Central memory CD8-positive, alpha-beta T cell (primary cell): ENCODE results near the gene CACNB2.

ENCODE experiments used
- ATAC-seq: fragments of 150-1000 bp; cut with Tn5 transposase; replicated peaks from 2 replicates; pipeline ENCODE4 v1.10.0; 2022; ENCODE audit warnings: mild to moderate bottlenecking, moderate FRiP score, moderate number of reproducible peaks; ENCODE audit not compliant: poor library complexity, severe bottlenecking; ENCODE audit errors: extremely low read depth
- DNase-seq, 2 donors: peaks; one replicate each; pipeline ENCODE4 v3.0.0; 2021; ENCODE audit warnings: low spot score in 2 of 2
- H3K27ac Mint-ChIP-seq: one replicate; pipeline ENCODE4 v1.8.0; 2022; ENCODE audit warnings: low read depth, mild to moderate bottlenecking, moderate library complexity, mixed read lengths
- H3K27me3 Mint-ChIP-seq: one replicate; pipeline ENCODE4 v1.8.0; 2022; ENCODE audit warnings: mixed read lengths
- H3K36me3 Mint-ChIP-seq: one replicate; pipeline ENCODE4 v1.8.0; 2022; ENCODE audit warnings: mild to moderate bottlenecking, moderate library complexity, mixed read lengths; ENCODE audit not compliant: insufficient read depth
- H3K4me1 Mint-ChIP-seq: one replicate; pipeline ENCODE4 v1.8.0; 2022; ENCODE audit warnings: mixed read lengths
- H3K4me3 Mint-ChIP-seq: one replicate; pipeline ENCODE4 v1.8.0; 2022; ENCODE audit warnings: mild to moderate bottlenecking, moderate library complexity, mixed read lengths
- H3K9me3 Mint-ChIP-seq: one replicate; pipeline ENCODE4 v1.8.0; 2022; ENCODE audit warnings: mixed read lengths

CACNB2 gene

DNA sequence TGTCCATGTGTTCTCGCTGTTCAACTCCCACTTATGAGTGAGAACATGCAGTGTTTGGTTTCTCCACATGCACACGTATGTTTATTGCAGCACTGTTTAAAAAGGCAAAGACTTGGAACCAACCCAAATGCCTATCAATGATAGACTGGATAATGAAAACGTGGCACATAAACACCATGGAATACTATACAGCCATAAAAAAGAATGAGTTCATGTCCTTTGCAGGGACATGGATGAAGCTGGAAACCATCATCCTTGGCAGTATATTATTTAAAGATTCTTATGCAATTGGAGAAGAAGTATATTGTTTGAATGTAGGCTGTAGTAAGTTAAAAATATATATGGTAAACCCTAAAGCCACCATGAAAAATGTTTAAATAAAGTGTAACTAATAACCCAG, 7.2 kb upstream of the CACNB2 start:
- H3K36me3 Mint-ChIP-seq = no peaks in the 10 kb centered on the region
- H3K27ac Mint-ChIP-seq = no peak overlapping the region
- no peaks in the 10 kb centered on the region for H3K9me3 Mint-ChIP-seq
- no peak overlapping the region for H3K4me3 Mint-ChIP-seq
- no peak for DNase-seq
- no peak for ATAC-seq
- no peaks in the 10 kb centered on the region for H3K27me3 Mint-ChIP-seq
- H3K4me1 Mint-ChIP-seq = no peaks in the 10 kb centered on the region

DNA sequence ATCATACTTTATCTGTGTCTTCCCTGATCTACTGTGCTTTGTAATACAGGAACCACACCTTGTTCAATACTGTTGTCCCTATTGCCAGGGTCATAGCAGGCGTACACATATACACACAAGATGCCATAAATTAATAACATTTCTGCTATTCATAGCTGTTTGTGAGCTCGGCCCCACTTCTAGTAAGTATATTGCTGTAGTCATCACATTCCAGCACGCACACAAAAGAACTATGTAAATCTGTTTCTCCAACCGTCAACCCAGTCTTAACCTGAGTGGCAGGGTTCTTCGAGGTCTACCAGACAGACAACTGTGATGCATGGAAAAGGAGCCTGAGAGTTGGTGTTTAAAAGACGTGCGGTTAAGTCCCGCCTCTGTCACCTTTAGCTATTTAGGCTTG, 5.7 kb upstream of the CACNB2 start:
- no peak for DNase-seq

DNA sequence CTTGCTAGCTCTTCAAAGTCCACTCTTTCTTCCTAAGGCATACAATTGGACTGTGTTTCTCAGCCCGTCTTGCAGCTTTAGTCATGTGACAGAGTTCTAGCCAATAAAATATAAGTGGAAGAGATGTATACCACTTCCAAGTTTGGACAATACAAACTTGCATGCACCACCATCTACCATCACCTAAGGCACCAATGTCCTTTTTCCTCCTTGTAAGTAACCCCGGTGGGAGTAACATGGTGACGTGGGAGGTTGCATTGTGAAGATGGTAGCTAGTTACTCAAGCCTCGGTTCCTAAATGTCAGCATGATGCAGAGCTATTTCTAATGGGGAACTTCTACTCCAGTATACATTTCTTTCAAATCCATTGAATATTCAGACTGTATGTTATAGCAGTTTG, 5.3 kb upstream of the CACNB2 start:
- H3K4me1 Mint-ChIP-seq = no peaks in the 10 kb centered on the region
- H3K4me3 Mint-ChIP-seq = no peak overlapping the region
- DNase-seq (no peak), ATAC-seq (no peak)
- no peaks in the 10 kb centered on the region for H3K27me3 Mint-ChIP-seq
- no peaks in the 10 kb centered on the region for H3K36me3 Mint-ChIP-seq
- H3K9me3 Mint-ChIP-seq = no peaks in the 10 kb centered on the region
- no peak overlapping the region for H3K27ac Mint-ChIP-seq

More for the DNA sequence above, 5.7 kb upstream of the CACNB2 start:
- Mint-ChIP-seq H3K9me3 (no peaks in the 10 kb centered on the region), H3K4me3 (no peak overlapping the region), H3K27ac (no peak overlapping the region), H3K27me3 (no peaks in the 10 kb centered on the region), H3K4me1 (no peaks in the 10 kb centered on the region), H3K36me3 (no peaks in the 10 kb centered on the region)
- ATAC-seq = no peak

DNA sequence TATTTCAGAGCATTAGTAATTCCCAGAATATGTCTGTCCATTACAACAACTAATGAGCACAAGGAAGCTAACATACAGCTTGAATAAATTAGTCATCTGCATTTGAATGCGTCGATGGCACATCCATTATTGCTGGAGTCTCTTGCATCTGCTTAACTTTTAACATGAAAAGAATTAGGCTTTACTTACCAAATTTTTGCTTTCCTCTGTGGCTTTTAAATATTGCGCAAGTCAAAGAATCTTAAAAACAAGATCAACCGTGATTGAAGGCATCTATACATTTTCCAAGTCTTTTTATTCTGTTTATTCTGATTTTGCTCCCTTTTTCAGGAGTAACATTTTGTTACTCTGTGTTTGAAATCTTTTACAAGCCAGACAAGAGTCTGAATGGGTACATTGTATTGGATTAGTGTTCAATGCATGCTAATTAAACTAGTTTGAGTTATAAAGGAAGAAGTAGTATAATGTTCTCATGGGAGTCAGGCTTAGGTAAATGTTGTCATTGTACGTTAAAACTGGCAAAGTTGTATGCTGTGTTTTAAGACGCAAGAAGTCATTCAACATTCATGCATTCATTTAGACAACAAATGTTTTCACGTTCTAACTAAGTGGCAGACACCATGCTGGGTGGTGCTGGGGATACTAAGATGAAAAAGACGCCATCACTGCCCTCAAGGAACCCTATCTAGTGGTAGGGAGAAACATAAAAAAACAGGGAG, 4.0 kb upstream of the CACNB2 start:
- DNase-seq = no peak
- Mint-ChIP-seq H3K36me3 (no peaks in the 10 kb centered on the region), H3K9me3 (no peaks in the 10 kb centered on the region), H3K4me3 (no peak overlapping the region), H3K27ac (no peak overlapping the region), H3K27me3 (peaks cover 2% of the 10 kb centered on the region), H3K4me1 (no peaks in the 10 kb centered on the region)
- no peak for ATAC-seq

DNA sequence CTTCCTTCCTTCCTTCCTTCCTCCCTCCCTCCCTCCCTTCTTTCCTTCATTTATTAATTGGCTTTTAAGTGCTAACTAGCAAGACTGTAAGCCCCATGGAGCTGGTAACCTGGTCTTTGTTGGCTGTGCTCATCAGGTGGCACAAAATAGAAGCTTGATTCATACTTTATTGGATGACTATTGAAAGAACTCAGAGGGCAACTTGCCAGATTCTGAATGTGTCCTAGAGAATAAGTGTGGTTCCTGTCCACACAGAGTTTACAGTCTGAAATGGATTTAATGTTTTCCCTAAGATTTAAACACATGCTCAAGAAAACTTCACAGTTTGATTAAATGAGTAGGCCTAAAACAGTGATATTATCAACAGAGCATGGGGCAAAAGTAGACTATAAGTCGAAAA, 3.1 kb upstream of the CACNB2 start:
- Mint-ChIP-seq H3K9me3 (no peaks in the 10 kb centered on the region), H3K4me1 (no peaks in the 10 kb centered on the region), H3K4me3 (no peak overlapping the region), H3K36me3 (no peaks in the 10 kb centered on the region), H3K27ac (no peak overlapping the region), H3K27me3 (peaks cover 9% of the 10 kb centered on the region)
- ATAC-seq (no peak), DNase-seq (no peak)

DNA sequence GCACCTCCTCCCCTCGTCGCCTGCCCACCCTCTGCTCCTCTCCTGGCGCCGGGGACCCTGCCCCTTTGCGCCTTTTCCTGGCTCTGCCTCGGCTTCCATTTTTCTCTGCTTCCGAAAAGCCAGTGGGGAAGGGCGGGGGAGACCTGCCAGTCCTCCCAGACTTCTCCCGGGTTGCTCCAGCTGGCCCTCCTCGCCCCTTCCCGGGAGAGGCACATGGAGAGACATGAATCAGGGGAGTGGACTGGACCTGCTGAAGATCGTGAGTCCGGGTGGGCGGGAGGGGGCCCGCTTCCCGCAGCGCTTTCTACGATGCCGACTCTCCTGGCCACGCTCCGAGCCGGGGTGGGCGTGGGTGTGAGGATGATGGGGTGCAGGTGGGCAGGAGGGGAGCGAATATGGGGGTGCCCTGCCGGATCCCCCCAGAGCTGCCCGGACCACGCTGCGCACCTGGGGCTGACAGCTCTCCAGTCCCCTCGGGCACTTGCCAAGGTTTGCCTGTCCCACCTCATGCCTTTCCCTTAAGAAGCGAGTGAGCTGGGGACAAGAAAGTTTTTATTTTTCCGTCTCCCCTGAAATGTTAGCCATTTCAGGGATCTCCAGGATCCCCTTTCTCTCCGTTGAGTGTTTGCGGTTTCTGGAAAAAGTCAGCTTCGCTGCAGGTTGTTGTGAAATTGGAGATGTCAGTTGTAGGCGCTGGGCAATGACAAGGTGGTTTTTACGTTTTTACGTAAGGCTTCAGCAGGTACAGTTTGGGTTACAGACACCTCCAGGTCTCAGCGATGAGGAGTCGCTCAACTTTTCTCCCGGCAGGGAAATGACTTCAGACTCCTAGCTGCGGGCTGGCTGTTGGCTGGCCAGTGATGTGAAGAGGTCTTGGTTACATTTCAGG, 977 bp downstream of the CACNB2 start:
- Mint-ChIP-seq H3K9me3 (peaks cover 4% of the 10 kb centered on the region), H3K4me3 (no peak overlapping the region), H3K27ac (no peak overlapping the region), H3K27me3 (peaks cover 15% of the 10 kb centered on the region), H3K4me1 (no peaks in the 10 kb centered on the region), H3K36me3 (no peaks in the 10 kb centered on the region)
- DNase-seq (no peak), ATAC-seq (no peak)

DNA sequence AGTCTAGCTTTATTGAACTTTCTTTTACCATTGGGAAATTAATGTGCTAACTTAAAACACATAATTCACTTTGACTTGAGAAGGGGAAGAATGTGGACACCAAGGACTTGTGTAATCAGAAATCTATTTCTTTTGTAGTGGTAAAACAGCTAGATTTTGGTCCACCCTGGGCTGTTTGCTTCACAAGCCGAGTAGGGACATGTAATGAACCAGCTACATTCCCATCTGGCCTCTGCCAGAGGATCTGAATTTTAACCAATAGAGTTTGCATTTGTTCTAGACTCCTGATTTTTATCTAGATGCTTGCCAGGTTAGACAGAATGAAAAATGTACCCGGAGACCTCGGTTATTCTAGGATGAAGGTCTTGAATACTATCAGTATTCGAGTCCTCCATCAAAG, 1.9 kb downstream of the CACNB2 start:
- Mint-ChIP-seq H3K4me3 (no peak overlapping the region), H3K9me3 (peaks cover 5% of the 10 kb centered on the region), H3K4me1 (no peaks in the 10 kb centered on the region), H3K27ac (no peak overlapping the region), H3K27me3 (peaks cover 17% of the 10 kb centered on the region), H3K36me3 (no peaks in the 10 kb centered on the region)
- DNase-seq (no peak), ATAC-seq (no peak)

DNA sequence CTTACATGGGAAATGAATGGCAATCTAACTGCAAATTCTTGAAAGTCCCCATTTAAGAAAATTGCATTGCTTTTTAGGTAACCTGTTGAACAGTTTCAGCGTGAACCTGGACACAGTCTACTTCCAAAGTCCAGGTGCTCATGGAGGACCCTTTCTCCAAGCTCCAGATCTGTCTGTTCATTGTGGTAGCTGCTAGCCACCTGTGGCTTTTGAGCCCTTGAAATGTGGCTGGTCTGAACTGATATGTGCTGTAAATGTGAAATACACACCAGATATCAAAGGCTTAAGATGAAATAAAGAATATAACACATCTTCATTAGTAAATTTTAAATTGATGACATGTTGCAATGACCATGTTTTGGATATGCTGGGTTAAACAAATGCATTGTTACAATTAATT, 4.2 kb downstream of the CACNB2 start:
- ATAC-seq (no peak), DNase-seq (no peak)
- Mint-ChIP-seq H3K9me3 (peaks cover 5% of the 10 kb centered on the region), H3K4me3 (no peak overlapping the region), H3K36me3 (no peaks in the 10 kb centered on the region), H3K4me1 (no peaks in the 10 kb centered on the region), H3K27me3 (peaks cover 17% of the 10 kb centered on the region), H3K27ac (no peak overlapping the region)

DNA sequence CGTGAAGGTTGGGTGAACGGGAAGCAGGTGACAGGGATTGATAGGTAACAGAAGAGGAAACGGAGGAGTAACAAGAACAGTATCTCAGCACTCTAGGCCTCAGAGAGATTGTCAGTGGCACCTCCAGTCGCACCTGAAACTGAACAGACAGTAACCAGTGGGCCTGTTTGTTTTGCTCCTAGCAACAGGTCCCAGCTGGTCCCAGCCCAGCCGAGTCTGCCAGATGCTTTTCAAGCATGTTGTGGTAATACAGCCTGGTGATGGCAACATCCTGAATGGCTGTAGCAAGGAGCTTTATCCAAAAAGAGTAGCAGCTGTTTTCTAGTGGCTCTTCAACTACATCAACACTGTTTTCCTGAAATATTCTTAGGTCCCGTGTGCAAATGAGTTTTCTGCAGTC, 4.7 kb downstream of the CACNB2 start:
- no peaks in the 10 kb centered on the region for H3K4me1 Mint-ChIP-seq
- H3K36me3 Mint-ChIP-seq = no peaks in the 10 kb centered on the region
- H3K27ac Mint-ChIP-seq = no peak overlapping the region
- H3K4me3 Mint-ChIP-seq = no peak overlapping the region
- DNase-seq = no peak
- peaks cover 17% of the 10 kb centered on the region for H3K27me3 Mint-ChIP-seq
- no peak for ATAC-seq
- H3K9me3 Mint-ChIP-seq = peaks cover 5% of the 10 kb centered on the region

DNA sequence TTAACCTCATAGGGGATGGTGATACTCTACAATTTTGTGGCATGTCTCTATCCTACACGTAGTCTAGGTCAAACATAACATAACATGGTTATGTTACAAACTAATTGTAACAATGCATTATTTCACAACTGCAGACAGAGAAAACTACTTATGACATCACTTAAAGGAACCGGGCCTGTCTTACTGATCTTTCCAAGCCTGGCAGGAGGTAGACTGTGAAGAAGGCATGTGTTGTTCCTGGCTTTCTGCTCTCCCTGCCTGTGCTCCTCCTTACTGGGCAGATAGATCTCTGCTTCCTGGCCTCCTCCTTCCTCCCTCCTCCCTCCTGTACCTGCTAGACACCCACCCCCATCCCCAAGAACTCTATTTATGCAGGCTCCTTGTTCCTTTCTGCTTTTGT, 5.4 kb downstream of the CACNB2 start:
- ATAC-seq = no peak
- Mint-ChIP-seq H3K36me3 (no peaks in the 10 kb centered on the region), H3K27me3 (peaks cover 17% of the 10 kb centered on the region), H3K4me1 (no peaks in the 10 kb centered on the region), H3K27ac (no peak overlapping the region), H3K4me3 (no peak overlapping the region), H3K9me3 (peaks cover 5% of the 10 kb centered on the region)
- no peak for DNase-seq

DNA sequence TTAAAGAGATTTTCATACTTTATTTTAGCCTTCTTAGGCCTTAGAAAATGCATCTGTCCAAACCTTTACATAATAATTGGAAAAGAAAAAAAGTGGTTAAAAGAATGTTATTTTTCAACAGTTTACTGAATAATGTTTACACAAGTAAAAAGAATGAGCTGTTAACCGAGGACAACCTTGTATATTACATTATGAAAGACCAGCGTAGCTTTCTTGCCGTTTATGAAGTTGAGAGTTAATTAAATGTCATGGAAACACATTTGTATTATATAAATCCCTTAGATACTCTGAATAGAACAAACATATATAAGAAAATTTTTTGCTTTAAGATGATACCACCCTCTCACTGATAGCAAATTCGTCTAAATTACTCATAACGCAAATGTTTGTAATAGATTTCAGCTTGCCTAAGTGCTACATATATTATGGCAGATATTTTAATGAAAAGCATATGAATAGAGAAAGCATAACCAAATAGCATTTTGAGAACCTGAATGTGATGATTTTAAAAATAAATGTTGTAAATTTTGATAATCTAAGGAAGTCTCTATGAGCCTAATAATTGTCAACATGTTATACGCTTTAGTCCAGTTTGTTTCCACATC, 9.1 kb downstream of the CACNB2 start:
- ATAC-seq (no peak), DNase-seq (no peak)
- Mint-ChIP-seq H3K27ac (no peak overlapping the region), H3K36me3 (no peaks in the 10 kb centered on the region), H3K27me3 (peaks cover 8% of the 10 kb centered on the region), H3K4me3 (no peak overlapping the region), H3K4me1 (no peaks in the 10 kb centered on the region), H3K9me3 (peaks cover 5% of the 10 kb centered on the region)

DNA sequence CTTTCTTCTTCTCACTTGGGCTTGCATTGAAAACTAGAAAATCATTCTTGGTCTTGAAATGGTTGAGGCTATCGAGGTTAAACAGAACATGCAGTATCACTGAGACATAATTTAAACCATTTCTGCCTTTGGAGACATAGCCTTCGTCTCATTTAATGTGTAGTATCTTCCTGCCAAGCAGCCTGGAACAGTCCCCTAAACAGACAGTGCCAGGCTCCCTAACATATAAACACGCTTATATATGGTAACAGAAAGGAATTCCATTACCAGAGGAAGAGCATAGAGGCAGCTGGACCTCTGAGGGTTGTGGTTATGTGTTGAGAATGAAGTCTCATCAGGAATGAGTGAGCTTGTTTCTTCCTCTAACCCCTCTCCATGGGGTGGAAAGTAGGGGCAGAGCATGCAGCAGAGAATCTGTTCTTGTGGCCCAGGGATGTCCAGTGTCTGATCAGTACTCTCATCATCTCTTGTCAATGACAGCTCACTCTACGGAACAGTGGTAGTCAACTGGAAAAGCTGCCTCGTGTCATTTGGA, 11.2 kb downstream of the CACNB2 start:
- no peak for ATAC-seq

More for the DNA sequence above, 11.2 kb downstream of the CACNB2 start:
- Mint-ChIP-seq H3K27me3 (no peaks in the 10 kb centered on the region), H3K4me3 (no peak overlapping the region), H3K36me3 (no peaks in the 10 kb centered on the region), H3K4me1 (no peaks in the 10 kb centered on the region), H3K9me3 (no peaks in the 10 kb centered on the region), H3K27ac (no peak overlapping the region)
- DNase-seq = no peak
